NCI-H2081 treated with DMSO at 0.1 percent for 48 hours (cell line): ENCODE measurements around the gene CHAD.
"Not testable (repeated sequence)": the region's sequence is repeated elsewhere in the genome, so short reads cannot be mapped to it uniquely, and the experiment has no call there.

Source experiments
- DNase-seq: peaks from one replicate; lab custom pipeline; 2025; lab: John Stamatoyannopoulos, UW

Gene CHAD

DNA sequence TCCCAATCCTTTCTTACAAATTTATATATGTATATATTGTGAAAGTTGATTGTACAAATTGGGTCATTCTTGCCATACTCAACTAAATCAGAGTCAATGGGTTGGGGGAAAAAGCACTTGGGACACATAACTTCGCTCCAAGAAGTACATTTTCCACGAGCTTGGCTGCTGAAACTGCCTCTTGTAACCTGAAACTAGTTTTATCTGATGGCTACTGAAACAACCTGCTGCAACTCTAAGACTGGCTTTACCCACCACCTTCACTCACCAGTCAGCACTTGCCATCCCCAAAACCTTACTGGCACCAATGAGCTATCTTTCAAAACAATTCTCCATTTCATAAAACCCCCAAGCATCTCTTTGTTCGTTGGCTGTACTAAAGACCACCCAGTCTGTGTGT, 25.1 kb upstream of the CHAD start:
- DNase-seq: no peak

DNA sequence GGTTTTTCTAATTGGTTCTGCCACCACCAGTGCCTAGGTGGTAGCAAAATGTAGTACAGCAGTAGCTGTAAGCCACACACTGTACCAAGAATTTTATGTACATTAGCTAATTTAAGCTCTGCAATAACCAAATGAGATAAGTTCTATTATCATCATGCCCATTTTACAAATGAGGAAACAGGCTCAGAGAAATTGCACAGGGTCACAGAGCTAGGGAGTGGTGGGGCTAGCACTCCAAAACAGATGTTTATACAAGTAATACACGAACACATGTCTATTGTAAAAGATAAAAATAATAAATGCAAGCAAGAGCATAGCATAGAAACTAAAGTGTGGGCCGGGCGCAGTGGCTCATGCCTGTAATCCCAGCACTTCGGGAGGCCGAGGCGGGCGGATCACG, 23.5 kb upstream of the CHAD start:
- no peak for DNase-seq

DNA sequence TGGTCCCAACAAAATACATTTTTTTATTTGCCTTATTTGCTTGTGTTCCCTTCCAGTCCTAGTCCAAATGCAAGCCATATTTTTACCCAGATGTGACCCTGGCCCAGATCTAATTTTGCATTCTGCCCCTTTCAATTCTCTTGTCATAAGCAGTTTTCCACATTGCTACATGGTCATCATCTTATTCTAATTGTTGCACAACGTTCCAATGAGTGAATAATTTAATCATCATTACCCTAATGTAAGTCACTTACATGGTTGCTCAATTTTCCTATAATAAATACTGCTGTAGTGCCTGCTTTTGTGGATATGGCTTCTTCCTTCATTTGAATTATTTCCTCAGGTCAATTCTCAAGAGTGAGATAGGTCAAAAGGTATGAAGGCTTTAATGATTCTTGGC, 22.8 kb upstream of the CHAD start:
- DNase-seq: no peak

DNA sequence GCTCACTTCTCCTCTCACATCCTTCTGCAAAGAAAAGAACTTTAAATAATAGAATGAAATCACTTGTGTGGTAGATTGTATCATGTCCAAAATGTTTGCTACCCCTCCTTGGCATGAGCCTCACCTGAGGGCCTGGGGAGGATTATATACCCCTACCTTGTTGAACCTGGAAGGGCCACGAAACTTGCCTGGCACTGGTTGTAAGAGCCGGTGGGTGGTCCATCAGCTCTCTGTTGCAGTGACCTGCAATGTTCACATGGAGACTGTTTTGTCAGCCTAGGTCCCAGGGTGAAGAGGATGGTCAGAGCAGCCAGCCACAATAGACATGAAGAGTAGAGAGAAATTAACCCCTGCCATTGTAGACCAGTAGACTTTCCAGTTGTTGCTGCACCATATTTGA, 20.2 kb upstream of the CHAD start:
- DNase-seq: no peak

DNA sequence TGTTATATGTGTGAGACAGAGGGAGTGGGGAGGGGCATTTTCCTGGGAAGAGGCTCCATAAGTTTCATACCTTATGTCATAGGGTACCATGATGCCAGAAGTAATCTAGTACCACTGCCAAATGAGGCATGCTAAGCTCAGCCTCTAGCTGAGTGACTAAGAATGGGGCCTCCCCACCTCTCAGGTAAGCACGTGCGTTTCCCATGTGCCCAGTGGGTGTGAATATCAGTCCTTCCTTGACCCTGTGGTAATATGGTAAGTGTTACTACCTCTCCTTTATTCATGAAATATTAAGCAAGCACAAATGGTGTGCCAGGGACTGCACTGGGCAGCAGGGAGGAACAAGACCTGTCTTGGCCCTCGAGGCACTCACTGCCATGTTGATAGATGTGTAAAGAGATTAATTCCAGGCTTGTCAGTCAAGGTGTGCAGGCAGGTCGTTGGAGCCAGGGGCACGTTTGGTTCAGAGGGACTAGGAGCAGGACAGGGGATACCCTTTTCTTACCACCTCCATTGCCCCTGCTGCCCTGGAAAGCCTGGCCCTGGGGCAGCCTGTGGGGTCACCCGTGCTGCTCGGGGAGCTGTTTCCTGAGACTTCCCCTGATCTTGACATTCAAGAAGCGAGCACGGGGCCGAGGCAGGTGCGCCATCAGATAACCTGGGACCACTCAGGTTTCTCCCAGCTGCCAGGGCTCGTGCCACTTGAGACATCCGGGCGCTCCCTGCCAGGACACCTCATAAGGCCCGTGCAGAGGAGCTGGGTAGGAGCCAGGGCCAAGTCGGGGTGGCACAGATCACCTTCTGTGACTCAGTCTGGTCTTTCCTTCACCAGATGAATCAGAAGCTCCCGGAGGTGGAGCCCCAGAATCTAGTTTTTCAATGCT, 18.8 kb upstream of the CHAD start:
- no peak for DNase-seq

DNA sequence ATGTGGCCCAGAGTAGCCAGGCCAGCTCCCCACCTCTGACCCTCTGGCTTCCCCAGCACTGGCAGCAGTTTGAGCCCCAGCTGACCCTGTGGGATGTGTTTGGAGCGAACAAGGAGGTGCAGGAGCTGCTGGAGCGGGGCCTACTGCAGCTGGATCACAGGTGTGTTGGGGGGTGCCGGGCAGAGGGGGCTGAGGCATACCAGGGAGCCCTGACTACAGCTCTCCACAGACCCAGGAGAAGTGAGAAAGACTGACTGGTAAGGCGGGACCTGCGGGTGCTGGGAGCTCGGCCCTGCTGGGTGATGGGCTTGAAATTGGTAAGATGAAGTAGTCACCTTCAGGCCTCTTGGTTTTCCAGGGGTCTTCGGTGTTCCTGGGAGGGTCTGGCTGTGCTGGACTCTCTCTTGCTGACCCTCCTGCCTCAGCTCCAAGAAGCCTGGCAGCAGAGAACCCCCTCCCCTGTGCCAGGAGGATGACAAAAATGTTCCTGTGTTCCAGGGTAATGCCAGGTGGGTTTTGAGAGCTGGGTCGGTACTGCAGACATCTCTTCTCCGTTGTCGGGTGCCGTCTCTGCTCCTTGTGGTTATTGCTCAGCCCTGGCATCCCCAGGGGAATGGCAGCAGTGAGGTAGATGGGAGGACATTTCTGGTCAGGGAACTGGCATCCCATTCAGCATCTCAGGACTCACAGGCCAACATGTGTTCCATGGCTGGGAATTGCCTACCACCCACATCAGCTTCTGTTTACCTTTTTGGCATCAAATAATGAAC, 15.9 kb upstream of the CHAD start:
- DNase-seq: no peak

DNA sequence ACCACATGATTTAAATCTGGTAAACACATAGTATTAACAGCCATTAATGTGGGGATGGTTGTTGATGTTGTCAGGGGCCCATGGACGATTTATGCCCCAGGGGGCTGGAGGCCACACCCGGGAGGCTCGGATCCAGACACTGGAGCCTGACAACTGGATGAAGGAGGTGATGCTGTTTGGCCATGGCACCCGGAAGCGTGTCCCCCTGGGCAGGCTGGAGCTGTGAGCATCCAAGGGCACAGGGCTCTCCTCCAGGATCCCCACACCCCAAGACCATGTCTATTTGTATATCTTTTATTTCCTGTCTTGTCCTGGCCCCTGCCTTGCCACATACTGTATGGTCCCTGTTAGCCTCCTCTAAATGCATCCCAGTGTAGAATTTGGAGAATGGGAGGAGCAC, 14.6 kb upstream of the CHAD start:
- no peak for DNase-seq

DNA sequence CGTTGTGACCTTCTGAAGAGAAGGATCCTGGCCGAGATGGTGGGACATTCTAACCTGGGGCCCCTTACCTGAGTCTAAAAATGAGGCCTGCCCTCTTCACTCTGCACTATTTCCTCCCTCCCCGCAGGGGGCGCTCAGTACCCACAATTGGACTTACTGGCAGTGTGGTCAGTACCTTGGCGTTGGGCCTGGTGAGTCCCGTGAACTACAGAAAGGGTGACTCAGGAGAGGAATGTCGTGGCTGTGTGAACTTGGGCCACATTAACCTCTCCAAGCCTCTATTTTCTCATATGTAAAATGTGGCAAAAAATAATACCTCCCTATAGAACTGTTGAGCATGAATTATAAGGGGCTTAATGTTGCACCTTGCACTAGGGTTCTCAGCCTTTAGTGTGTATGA, 13.8 kb upstream of the CHAD start:
- DNase-seq: no peak

DNA sequence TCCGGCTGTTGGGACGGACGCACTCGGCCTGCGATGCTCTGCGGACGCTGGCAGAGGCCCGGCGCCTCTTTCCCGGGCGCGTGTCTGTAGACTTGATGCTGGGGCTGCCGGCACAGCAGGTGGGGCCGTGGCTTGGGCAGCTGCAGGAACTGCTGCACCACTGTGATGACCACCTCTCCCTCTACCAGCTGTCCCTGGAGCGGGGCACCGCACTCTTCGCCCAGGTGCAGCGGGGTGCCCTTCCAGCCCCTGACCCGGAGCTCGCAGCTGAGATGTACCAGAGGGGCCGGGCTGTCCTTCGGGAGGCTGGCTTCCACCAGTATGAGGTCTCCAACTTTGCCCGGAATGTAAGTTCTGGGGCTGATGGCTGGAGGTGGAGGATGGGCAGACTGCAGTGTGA, 13.4 kb upstream of the CHAD start:
- DNase-seq: no peak

DNA sequence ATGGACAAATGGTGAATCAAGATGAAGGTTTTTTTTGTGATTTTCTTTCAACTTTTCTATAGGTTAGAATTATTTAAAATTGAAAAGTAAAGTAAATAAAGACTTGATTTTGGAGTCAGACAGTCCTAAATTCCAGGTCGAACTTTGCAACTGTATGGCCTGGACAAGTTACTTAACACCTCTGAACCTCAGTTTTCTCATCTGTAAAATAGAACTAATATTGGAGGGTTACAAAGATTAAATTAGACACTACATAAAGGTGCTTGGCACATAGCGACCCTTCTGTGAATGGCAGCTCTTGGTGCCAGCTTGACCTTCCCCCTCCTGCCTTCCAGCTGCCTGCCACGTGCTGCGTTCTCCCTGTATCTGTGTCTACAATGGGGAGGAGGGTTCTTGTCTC, 13.0 kb upstream of the CHAD start:
- DNase-seq: no peak

DNA sequence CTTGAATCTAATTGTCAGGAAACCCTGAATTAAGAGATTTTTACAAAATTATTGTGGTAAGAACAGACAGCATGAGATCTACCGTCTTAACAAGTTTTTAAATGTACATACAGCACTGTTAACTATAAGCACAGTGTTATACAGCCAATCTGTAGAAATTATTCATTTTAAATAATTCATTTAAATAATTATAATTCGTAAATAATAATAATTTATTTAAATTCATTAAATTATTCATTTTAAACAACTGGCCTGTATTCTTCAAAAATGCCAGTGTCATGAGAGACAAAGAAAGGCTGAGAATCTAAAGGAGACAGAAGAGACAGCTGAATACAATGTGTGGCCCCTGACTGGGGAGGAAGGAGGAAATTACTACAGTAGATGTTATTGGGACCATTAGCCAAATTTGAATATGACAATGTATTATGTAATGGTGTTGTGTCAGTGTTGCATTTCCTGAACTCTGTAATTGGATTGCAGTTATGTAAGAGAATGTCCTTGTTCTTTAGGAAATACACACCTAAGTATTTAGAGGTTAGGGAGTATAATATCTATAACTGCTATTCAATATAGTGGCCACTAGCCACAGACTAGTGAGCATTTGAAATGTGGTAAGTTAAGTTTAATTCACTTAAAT, 12.3 kb upstream of the CHAD start:
- DNase-seq: no peak

DNA sequence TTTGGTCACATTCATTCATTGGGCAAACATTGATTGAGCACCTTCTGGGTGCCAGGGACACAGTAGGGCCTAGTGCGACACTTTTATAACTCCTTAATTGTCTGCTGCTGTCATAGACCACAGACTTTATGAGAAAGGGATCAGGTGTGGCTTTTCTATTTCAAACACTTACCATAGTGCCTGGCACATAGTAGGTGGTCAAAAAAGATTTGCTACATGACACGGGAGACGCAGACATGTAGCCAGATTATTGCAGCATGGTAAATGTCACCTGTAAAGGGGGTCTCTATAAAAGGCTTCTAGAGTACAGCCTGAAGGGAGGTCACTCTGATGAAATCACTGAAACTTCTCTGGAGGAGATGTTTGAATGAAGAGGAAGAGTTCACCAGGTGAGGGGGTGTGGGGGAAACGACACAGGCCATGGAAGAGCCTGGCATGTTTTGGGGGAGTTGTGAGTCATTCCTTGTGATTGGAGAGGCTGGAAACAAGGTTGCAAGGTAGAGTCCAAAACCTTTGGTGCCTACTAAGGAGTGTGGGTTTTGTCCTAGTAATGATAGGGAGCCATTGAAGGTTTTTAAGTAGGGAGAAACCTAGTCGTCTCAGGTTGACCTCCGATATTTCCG, 11.6 kb upstream of the CHAD start:
- no peak for DNase-seq

DNA sequence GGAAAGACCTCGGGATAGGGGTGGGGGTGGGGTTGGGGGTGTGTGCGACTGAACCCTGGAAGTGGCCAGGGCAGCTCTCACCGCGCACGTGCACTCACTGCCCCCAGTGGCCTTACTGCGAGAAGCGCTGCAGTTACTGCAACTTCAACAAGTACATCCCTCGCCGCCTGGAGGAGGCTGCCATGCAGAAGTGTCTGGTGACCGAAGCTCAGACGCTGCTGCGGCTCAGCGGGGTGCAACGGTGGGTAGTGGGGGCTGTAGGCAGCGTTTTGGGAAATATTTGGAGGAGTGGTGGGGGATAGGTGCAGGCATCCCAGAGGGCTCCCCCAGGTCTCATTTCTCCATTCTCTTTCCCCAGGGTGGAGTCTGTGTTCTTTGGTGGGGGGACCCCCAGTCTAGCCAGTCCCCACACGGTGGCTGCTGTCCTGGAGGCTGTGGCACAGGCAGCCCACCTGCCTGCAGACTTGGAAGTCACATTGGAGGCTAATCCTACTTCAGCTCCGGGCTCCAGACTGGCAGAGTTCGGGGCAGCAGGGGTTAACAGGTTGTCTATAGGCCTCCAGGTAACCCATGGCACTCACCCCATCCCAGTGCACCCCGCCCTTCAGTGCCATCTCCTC, 11.0 kb upstream of the CHAD start:
- peak; percentile 39 for DNase-seq

DNA sequence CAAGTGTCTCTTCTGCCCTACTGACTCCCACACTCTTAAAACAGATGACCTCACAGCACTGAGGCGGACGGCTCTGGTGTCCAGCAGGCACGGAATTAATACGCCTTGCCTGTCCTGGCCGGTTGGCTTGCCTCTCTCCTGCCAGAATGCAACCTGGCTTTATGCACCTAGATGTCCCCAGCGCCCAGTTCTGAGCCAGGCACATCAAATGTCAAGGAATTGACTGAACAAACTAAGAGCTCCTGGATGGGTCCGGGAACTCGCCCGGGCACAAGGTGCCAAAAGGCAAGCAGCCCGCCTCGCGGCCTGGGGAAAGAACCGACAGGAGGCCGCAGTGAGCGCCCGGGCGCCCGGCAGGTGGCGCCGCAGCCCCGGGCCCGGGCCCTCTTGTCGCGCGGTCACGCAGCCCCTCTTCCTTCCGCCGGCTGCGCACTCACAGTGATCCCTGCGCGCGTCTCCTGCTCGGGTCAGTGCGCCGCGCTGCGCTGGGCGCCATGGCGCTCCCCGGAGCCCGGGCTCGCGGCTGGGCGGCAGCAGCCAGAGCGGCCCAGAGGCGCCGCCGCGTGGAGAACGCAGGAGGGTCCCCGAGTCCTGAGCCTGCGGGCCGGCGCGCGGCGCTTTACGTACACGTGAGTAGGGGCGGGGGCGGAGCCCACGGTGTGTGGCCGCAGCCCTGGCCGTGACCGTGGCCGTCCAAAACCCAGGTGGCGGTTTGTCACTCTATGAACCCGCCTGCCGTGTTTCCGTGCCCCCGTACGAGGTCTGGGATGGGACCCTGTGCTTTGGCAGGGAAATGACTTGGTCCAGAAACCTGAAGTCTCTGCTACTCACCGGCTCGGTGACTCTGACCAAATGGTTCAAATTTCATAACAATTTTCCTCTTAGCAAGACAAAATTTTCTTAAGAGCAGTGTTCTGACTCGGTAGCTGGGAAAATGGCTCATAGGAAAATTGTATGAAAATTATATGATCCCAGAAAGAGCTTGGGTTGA, 10.0 kb upstream of the CHAD start, which contains the start of gene RSAD1:
TSS of gene RSAD1 (plus strand) at position 470 of the 991 bp plus-strand sequence. CDS start at position 495, 25 bp downstream.
- peak; percentile 76 for DNase-seq

DNA sequence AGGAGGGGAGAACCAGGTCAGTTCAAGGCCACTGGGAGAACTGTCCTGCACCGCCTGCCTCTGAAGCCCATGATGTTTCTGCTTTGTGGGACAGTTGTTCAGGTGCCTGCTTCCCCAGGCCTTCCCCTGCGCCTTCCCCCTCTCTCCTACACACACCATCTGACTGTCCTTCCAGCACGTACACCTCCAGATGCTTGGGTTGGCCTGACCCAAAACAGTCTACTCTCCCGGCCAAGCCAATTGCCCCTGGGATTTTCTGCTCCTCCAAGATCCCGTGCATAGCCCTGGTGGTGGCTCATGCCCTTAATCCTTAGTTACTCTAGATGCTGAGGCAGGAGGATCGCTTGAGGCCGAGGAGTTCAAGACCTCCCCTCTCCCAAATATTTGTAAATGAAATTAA, 9.3 kb upstream of the CHAD start:
- DNase-seq: no peak

DNA sequence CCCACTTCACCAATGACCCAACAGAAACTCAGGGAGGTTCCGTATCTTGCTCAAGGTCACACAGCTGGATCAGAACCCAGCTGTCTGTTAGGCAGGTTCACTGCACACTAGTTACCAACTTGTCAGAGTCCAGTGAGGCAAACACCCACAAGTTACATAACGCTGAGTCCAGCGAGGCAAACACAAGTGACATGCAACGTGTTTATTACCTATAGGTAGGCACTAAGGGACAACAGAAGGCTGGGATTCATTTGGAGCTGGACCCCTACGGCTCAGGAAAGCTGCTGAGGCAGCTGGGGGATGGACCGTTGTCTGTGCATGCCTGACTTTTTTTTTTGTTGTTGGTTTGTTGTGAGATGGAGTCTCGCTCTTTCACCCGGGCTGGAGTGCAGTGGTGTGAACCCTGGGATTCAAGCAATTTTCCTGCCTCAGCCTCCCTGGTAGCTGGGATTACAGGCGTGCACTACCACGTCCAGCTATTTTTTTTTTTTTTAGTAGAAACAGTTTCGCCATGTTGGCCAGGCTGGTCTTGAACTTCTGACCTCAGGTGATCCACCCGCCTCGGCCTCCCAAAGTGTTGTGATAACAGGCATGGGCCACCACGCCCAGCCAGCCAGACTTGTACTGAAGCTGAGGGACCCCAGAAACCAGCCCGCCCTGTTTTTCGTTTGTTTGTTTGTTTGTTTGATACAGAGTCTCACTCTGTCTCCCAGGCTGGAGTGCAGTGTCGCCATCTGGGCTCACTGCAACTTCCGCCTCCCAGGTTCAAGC, 8.1 kb upstream of the CHAD start:
- DNase-seq: no peak

DNA sequence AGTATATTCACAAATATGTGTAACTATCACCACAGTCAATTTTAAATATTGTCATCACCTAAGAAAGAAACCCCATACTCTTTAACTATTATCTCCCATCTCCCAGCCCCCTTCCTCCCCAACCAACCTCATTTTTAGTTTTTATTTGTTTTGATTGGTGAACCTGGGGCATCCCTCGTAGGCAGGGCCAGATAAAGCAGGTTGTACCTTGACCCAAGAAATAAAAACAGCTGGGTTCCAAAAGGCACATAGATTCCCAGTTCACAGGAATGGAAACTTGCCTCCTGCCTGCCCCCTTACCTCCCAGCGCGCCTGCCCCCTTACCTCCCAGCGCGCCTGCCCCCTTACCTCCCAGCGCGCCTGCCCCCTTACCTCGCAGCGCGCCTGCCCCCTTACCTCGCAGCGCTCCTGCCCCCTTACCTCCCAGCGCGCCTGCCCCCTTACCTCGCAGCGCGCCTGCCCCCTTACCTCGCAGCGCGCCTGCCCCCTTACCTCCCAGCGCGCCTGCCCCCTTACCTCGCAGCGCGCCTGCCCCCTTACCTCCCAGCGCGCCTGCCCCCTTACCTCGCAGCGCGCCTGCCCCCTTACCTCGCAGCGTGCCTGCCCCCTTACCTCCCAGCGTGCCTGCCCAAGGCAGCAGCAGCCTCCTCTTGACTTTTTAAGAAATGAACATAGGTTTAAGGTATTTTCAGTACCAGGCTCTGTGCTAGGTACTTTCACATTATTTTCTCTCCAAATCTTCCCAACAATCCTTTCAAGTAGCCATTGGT, 7.3 kb upstream of the CHAD start:
- DNase-seq: not testable (repeated sequence)

DNA sequence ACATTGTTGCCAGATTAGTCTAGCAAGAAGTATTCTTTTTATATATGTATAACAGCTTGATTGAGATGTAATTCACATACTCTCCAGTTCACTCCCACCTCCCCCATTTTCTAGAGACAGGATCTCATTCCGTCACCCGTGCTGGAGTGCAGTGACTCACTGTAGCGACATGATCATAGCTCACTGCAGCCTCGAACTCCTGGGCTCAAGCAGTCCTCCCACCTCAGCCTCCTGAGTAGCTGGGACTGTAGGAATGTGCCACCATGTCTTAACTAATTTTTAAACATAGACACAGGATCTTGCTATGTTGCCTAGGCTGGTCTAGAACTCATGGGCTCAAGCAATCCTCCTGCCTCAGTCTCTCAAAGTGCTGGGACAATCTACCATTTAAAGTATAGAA, 6.7 kb upstream of the CHAD start:
- DNase-seq: no peak

DNA sequence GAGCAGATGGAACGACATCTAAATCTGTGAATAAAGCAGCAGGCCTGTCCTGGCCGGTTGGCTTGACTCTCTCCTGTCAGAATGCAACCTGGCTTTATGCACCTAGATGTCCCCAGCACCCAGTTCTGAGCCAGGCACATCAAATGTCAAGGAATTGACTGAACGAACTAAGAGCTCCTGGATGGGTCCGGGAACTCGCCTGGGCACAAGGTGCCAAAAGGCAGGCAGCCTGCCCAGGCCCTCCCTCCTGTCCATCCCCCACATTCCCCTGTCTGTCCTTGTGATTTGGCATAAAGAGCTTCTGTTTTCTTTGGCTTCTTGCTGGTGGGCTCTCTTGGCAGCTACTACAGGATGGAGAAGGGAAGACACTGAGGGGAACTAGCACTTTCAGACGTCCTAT, 5.8 kb upstream of the CHAD start:
- no peak for DNase-seq
